Naive thymus-derived CD8-positive, alpha-beta T cell (primary cell): ENCODE results near the gene GALNS. TPM values are rescaled to one million over a fixed set of nuclear protein-coding genes. Genes with fewer than 3 reads are reported as not detected.

Experiments used
- ATAC-seq, 2 donors: fragments of 150-1000 bp; cut with Tn5 transposase in 1 of 2; sonication (Bioruptor Pico), chemical (Tn5 transposase) in 1 of 2; 1 replicate in 1 of 2; 2 replicates in 1 of 2; pipeline ENCODE4 v1.10.0; 2021; ENCODE audit warnings: mild to moderate bottlenecking in 2 of 2, moderate library complexity in 2 of 2
- POLR2A ChIA-PET: fragments of 350-600 bp; sonication (Branson Sonifier 250); formaldehyde crosslinking; loops from one replicate; lab custom pipeline; 2021; ENCODE audit warnings: antibody characterized with exemption; lab: Charles Lee
- DNase-seq, 10 donors: peaks; one replicate each; pipeline versions ENCODE4 v3.0.0 to v3.0.0-alpha.2; 2020 to 2022
- H3K27ac Mint-ChIP-seq, 10 donors: one replicate each; pipeline ENCODE4 v1.8.0; 2020 to 2022; ENCODE audit warnings: mild to moderate bottlenecking in 10 of 10, mixed read lengths in 10 of 10, moderate library complexity in 4 of 10, inconsistent platforms in 1 of 10
- H3K27me3 Mint-ChIP-seq, 5 donors: one replicate each; pipeline ENCODE4 v1.8.0; 2021 to 2022; ENCODE audit warnings: mixed read lengths in 5 of 5
- H3K36me3 Mint-ChIP-seq, 3 donors: one replicate each; pipeline ENCODE4 v1.8.0; 2020 to 2022; ENCODE audit warnings: mixed read lengths in 3 of 3, mild to moderate bottlenecking in 2 of 3, inconsistent platforms in 1 of 3
- H3K4me1 Mint-ChIP-seq, 4 donors: one replicate each; pipeline ENCODE4 v1.8.0; 2021 to 2022; ENCODE audit warnings: mixed read lengths in 4 of 4
- H3K4me3 Mint-ChIP-seq, 10 donors: one replicate each; pipeline ENCODE4 v1.8.0; 2020 to 2022; ENCODE audit warnings: mild to moderate bottlenecking in 10 of 10, mixed read lengths in 10 of 10, moderate library complexity in 6 of 10, inconsistent platforms in 1 of 10
- H3K9me3 Mint-ChIP-seq, 9 donors: one replicate each; pipeline ENCODE4 v1.8.0; 2020 to 2022; ENCODE audit warnings: mixed read lengths in 9 of 9, mild to moderate bottlenecking in 3 of 9, inconsistent platforms in 1 of 9, moderate library complexity in 1 of 9
- polyA plus RNA-seq, 3 donors: library from polyadenylated mRNA; unstranded; fragments of 300-500 nt; fragmentation: Illumina TruSeq; gene quantifications; one replicate each; pipeline ENCODE4 v1.2.3, GENCODE V29; 2021
- total RNA-seq, 8 experiments: library from RNA in 2 of 8; stranded (reverse) in 2 of 8; gene quantifications; one replicate each; pipeline ENCODE4 v1.2.3 and lab custom pipeline; 2021 to 2026

Gene GALNS
- total and polyA plus RNA-seq, 5 experiments from 2014 or later: 7.8 to 53.5 (median 11.9) TPM

DNA sequence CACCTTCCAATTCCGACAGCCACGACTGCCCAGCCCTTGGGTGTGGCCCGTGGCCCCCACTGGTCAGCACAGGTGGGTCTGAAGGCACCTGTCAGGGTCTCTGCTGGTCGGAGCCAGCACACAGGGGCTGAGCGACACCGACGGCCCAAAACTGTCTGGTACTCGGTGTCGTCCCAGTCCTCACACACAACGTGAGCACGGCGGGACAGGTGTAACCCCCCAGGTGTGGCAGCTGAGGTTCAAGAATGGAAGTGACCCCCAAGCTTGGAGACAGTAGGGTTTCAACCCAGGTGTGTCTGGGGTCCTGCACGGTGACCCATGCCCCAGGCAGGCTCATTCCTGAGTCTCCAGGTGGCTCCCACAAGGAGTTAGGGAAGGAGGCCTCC, 1.0 kb downstream of the GALNS start:
- POLR2A ChIA-PET: interaction anchor here (0.7 to 3.2 kb wide), 3 partner anchors 43 to 315 kb away, joined by 4 to 59 read pairs (median 5); partner anchors contain the start of genes APRT and CDH15
- peaks cover 22 to 48% (median 33%) of the 10 kb centered on the region in 4 donors for H3K4me1 Mint-ChIP-seq
- no peaks in the 10 kb centered on the region for H3K27me3 Mint-ChIP-seq
- H3K4me3 Mint-ChIP-seq: peak overlapping the region; percentile 55 to 96 (median 78)
- peaks cover 0 to 25% (median 0%) of the 10 kb centered on the region in 3 donors for H3K36me3 Mint-ChIP-seq
- peak overlapping the region; percentile 47 to 85 (median 79) for H3K27ac Mint-ChIP-seq
- no peaks in the 10 kb centered on the region for H3K9me3 Mint-ChIP-seq
- peak in 1 of 10 donors; percentile 2 for DNase-seq
- no peak for ATAC-seq

DNA sequence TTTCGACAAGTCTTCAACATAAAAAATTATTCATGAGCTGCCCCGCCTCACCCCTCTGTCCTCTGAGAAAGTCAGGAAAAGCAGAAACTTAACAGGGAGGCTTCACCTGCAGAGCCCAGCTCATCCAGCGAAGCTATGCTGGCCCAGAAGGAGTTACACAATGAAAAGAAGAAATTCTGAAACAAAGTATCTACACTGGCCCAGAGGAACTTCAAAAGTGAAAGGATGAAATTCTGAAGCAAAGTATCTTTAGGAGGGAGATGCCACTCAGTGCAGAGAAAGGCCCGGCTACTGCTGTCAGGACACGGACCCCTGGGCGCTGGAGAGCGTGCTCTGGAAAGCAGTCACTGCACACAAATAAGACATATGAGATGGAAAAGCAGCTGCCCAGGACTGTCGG, 1.6 kb downstream of the GALNS start:
- H3K27me3 Mint-ChIP-seq: no peaks in the 10 kb centered on the region
- peak overlapping the region; percentile 24 to 91 (median 84) for H3K27ac Mint-ChIP-seq
- H3K9me3 Mint-ChIP-seq: no peaks in the 10 kb centered on the region
- H3K4me3 Mint-ChIP-seq: peak overlapping the region; percentile 55 to 96 (median 80)
- POLR2A ChIA-PET: interaction anchor here (0.7 kb wide), 1 partner anchor 43 kb away, joined by 4 read pairs; the partner anchor contains the start of gene APRT
- DNase-seq (peak in 1 of 10 donors; percentile 7), ATAC-seq (no peak)
- H3K36me3 Mint-ChIP-seq: peaks cover 0 to 20% (median 0%) of the 10 kb centered on the region in 3 donors
- H3K4me1 Mint-ChIP-seq: peaks cover 22 to 48% (median 33%) of the 10 kb centered on the region in 4 donors

DNA sequence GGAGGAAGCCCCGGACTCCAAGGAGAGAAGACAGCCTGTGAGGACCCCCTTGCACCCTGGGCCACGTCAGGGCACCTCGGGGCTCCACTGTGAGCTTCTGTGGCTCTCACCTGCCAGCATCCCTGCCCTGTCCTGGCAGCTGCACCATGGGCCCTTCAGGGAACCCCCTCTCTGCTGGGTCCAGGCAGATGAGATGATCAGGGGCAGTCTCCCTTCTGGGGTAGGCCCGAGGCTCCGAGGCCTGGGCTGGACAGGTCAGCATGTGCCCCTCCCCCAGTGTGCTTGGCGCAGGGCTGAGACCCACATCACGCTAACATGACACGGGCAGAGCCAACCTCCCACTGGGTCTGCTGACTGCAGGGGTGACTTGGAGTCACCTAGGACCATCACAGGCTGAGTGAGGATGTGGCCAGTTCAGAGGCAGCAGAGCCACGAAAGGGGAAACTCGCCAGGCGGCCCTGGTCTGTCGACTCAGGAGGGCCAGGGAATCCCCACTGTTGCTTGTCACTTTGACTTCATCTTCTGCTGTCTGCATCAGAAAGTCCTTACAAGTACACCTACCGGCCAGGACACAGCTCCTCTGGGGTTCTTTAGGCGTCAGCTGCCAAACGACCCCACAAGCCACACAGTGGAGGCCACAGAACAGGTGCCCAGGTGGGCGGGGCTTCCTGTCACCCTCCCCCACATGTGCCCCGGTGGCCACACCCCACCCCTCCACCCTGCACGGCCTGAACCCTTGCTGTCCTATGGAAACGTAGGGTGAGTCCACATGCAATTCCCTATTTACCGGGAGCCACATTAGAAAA, 2.2 kb downstream of the GALNS start:
- Mint-ChIP-seq H3K4me1 (peaks cover 22 to 48% (median 33%) of the 10 kb centered on the region in 4 donors), H3K27me3 (no peaks in the 10 kb centered on the region), H3K36me3 (peaks cover 0 to 13% (median 0%) of the 10 kb centered on the region in 3 donors), H3K9me3 (no peaks in the 10 kb centered on the region), H3K27ac (peak overlapping the region in 9 of 10 donors; percentile 56 to 91 (median 84)), H3K4me3 (peak overlapping the region; percentile 55 to 96 (median 80))
- POLR2A ChIA-PET: interaction anchor here (0.7 to 1.5 kb wide), 4 partner anchors 41 to 61 kb away, joined by 3 to 4 read pairs (median 4); partner anchors contain the start of gene APRT
- DNase-seq: peak in 8 of 10 donors; percentile 15 to 43 (median 23)
- peak in 1 of 2 donors; percentile 24 for ATAC-seq

DNA sequence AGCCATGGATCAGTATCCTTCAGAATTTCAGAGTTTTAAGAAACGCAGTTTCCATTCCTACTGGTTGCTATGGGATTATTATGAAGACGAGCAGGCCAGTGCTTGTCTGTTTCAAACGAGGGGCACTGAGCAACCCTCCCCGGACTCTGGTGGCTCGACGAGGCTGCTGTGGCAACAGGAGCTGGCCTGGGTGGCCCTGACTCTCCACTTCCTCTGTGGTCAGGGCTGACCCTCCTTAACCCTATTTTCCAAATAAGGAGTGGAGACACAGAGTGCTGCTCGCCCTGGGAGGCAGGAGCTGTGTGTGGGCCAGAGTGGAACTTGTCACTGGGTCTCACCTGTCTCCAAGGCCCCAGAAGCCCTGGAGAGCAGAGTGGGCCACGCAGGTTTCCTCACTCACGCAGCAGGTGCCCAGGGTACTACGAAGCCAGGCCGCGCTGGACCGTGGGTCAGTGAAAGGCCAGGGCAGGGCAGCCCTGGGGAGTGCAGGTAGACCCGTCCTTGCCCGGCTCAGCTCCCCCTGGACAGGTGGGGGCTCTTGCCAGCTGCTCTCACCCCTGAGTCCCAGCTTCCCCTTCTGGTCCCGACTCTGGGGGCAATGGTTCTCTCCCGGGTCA, 3.3 kb downstream of the GALNS start:
- POLR2A ChIA-PET: interaction anchor here (0.6 to 1.8 kb wide), 5 partner anchors 40 to 314 kb away, joined by 3 to 4 read pairs (median 3); partner anchors contain the start of gene APRT
- Mint-ChIP-seq H3K27me3 (no peaks in the 10 kb centered on the region), H3K4me1 (peaks cover 19 to 37% (median 28%) of the 10 kb centered on the region in 4 donors), H3K27ac (peak overlapping the region in 5 of 10 donors; percentile 48 to 84 (median 56)), H3K36me3 (peaks cover 0 to 3% (median 0%) of the 10 kb centered on the region in 3 donors), H3K9me3 (no peaks in the 10 kb centered on the region), H3K4me3 (no peak overlapping the region)
- ATAC-seq (no peak), DNase-seq (no peak)

DNA sequence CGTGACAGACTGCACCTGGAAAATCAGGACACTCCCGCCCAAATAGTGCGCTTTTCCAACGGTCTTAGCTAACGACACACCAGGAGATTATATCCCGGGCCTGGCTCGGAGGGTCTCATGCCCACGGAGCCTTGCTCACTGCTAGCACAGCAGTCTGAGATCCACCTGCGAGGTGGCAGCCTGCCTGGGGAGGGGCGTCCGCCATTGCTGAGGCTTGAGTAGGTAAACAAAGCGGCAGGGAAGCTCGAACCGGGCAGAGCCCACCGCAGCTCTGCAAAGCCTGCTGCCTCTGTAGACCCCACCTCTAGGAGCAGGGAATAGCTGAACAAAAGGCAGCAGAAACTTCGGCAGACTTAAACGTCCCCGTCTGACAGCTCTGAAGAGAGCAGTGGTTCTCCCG, 5.1 kb downstream of the GALNS start:
- no peaks in the 10 kb centered on the region for H3K36me3 Mint-ChIP-seq
- no peak for ATAC-seq
- POLR2A ChIA-PET: no interaction called here
- peaks cover 10 to 27% (median 18%) of the 10 kb centered on the region in 4 donors for H3K4me1 Mint-ChIP-seq
- H3K27me3 Mint-ChIP-seq: no peaks in the 10 kb centered on the region
- no peak for DNase-seq
- no peak overlapping the region for H3K4me3 Mint-ChIP-seq
- H3K9me3 Mint-ChIP-seq: no peaks in the 10 kb centered on the region
- peak overlapping the region in 1 of 10 donors; percentile 12 for H3K27ac Mint-ChIP-seq

DNA sequence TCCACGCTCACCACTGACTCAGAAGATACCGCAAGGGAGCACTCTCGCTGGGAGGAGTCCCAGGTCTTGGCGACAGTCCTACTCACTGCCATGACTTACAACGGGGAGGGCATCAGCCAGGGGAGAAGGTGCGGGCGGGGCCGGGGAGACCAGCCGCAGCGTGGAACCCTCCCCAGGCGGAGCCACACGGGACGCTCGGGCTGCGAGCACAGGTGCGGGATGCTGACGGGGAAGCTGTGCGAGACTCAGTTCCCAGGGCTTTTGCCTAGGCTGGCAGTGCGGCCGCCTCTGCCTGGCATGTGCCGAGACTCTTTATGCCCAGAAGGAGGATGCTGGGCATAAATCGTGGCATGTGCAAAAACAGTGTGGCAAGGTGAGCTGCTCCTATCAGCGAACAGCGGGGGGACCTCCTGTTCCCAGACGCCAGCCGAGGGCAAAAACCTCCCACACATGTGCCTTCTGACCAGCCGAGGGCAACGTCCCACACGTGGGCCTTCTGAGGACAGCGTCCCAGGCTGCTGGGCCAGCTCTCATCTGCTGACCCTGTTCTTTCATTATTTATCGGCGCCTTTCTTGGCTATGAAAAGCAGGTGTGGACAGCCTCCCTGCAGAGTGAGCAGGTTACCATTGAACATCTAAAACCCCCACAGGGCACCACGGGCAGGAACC, 6.1 kb downstream of the GALNS start:
- DNase-seq (no peak), ATAC-seq (no peak)
- no peaks in the 10 kb centered on the region for H3K9me3 Mint-ChIP-seq
- peak overlapping the region in 1 of 10 donors; percentile 84 for H3K27ac Mint-ChIP-seq
- peaks cover 9 to 23% (median 14%) of the 10 kb centered on the region in 4 donors for H3K4me1 Mint-ChIP-seq
- no peaks in the 10 kb centered on the region for H3K27me3 Mint-ChIP-seq
- POLR2A ChIA-PET: no interaction called here
- H3K36me3 Mint-ChIP-seq: no peaks in the 10 kb centered on the region
- no peak overlapping the region for H3K4me3 Mint-ChIP-seq

DNA sequence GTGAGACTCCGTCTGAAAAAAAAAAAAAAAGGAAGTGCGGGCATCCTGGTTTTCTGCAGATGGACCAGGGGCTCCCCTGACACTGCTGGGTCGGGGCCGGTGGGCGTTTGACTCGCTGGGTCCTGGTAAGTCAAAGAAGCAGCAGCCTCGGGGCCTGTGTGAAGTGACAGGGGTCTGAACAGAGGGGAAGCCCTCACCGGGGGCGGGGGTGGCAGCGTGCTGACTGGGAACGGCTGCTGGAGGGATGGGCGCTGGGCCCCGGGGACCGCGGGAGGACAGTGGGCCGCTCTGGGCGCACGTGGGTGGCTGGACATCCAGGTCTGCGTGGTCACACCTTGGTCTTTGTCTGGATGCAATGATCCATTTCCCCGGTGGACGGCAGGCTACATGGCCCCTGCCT, 8.2 kb downstream of the GALNS start:
- Mint-ChIP-seq H3K27me3 (no peaks in the 10 kb centered on the region), H3K36me3 (peaks cover 0 to 3% (median 0%) of the 10 kb centered on the region in 3 donors), H3K4me3 (no peak overlapping the region), H3K27ac (no peak overlapping the region), H3K9me3 (no peaks in the 10 kb centered on the region), H3K4me1 (peaks cover 0 to 10% (median 4%) of the 10 kb centered on the region in 4 donors)
- POLR2A ChIA-PET: no interaction called here
- ATAC-seq: no peak
- no peak for DNase-seq

DNA sequence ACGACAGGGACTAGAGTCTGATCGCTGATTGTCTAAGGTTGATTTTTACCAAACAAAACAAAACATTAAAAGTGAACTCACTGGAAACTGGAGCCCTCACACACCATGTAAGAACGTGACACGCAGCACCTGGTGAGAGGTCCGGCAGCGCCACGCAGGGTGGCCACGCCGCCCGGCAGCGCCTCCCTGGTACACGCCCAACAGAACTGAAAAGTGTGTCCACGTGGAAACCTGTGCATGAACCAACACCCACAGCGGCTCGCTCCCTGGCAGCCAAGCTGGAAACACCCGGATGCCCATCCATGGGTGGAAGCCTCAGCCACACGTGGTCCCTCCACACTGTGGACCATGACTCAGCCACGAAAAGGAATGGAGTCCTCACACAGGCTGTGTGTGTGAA, 9.1 kb downstream of the GALNS start:
- Mint-ChIP-seq H3K4me1 (peaks cover 0 to 10% (median 4%) of the 10 kb centered on the region in 4 donors), H3K27me3 (no peaks in the 10 kb centered on the region), H3K4me3 (peak overlapping the region in 1 of 10 donors; percentile 24), H3K9me3 (no peaks in the 10 kb centered on the region), H3K27ac (no peak overlapping the region), H3K36me3 (peaks cover 0 to 3% (median 0%) of the 10 kb centered on the region in 3 donors)
- ATAC-seq (no peak), DNase-seq (no peak)
- POLR2A ChIA-PET: interaction anchor here (1.6 kb wide), 1 partner anchor 10 kb away, joined by 6 read pairs; the partner anchor contains the start of genes GALNS and TRAPPC2L

DNA sequence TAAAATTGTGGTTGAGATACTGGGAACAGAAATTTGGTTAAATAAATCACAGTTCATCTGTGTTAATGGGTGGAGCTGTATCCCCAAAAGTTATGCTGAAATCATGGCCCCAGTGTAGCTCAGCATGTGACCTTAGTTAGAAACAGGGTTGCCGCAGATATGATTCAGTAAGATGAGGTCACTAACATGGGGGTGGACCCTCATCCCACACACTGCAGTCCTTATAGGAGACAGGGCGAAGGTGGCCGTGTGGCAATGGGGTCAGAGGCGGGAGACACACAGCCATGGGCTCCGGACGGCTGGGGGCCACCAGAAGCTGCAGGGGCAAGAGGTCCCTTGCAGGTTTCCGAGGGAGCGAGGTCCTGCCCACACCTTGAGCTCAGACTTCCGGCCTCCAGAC, 10.7 kb downstream of the GALNS start:
- H3K4me1 Mint-ChIP-seq: peaks cover 0 to 4% (median 0%) of the 10 kb centered on the region in 4 donors
- H3K4me3 Mint-ChIP-seq: no peak overlapping the region
- peaks cover 0 to 3% (median 0%) of the 10 kb centered on the region in 3 donors for H3K36me3 Mint-ChIP-seq
- H3K9me3 Mint-ChIP-seq: no peaks in the 10 kb centered on the region
- POLR2A ChIA-PET: interaction anchor here (0.7 to 1.6 kb wide), 2 partner anchors 11 to 27 kb away, joined by 6 to 8 read pairs; partner anchors contain the start of genes GALNS and TRAPPC2L
- no peak overlapping the region for H3K27ac Mint-ChIP-seq
- H3K27me3 Mint-ChIP-seq: no peaks in the 10 kb centered on the region
- ATAC-seq (no peak), DNase-seq (no peak)

DNA sequence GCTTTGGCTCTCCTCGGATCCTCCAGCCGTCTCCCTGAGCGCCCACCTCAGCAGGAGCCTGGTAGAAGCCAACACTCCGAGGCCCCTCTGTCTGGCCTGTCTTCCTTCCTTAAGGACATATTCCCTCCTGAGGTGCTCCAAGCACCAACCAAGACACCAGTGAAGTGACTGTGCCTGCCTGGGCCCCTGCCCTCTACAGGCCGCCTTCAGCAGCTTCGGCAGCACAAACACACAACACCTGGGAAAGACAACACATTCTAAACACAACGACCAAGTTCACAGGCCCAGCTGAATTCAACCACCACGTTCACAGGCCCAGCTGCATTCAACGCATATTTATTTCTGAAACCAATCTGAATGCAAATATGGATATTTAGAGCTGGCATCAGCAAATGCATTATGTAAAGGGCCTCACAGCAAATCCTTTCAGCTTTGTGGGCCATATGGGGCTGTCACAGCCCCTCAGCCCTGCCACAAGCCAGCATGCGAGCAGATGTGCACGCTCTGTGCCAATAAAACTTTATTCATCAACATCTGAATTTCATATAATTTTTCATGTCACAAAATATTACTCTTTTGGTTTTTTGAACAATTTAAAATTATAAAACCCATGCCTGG, 12.2 kb downstream of the GALNS start:
- no peaks in the 10 kb centered on the region for H3K9me3 Mint-ChIP-seq
- H3K27ac Mint-ChIP-seq: no peak overlapping the region
- POLR2A ChIA-PET: no interaction called here
- H3K4me1 Mint-ChIP-seq: peaks cover 0 to 4% (median 0%) of the 10 kb centered on the region in 4 donors
- no peak overlapping the region for H3K4me3 Mint-ChIP-seq
- no peak for DNase-seq
- H3K36me3 Mint-ChIP-seq: peaks cover 0 to 8% (median 4%) of the 10 kb centered on the region in 3 donors
- H3K27me3 Mint-ChIP-seq: no peaks in the 10 kb centered on the region
- ATAC-seq: no peak

DNA sequence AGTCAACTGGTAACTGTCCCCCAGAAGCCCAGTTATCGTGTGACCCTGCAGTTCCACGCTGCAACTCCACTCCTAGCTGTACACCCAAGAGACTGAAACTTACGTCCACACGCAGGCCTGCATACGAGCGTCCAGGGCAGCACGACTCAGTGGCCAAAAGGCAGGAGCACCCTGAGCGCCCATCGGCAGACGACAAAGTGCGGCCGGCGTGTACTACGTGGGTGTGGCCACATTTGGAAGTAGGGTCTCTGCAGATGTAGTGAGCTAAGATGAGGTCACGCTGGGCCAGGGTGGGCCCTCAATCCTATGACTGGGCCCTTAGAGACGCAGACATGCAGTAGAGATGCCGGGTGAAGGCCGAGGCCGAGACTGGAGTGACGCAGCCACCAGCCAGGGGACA, 13.5 kb downstream of the GALNS start:
- H3K27ac Mint-ChIP-seq: no peak overlapping the region
- POLR2A ChIA-PET: no interaction called here
- H3K4me1 Mint-ChIP-seq: peaks cover 0 to 4% (median 0%) of the 10 kb centered on the region in 4 donors
- DNase-seq (no peak), ATAC-seq (no peak)
- no peaks in the 10 kb centered on the region for H3K27me3 Mint-ChIP-seq
- peaks cover 0 to 8% (median 4%) of the 10 kb centered on the region in 3 donors for H3K36me3 Mint-ChIP-seq
- H3K9me3 Mint-ChIP-seq: no peaks in the 10 kb centered on the region
- H3K4me3 Mint-ChIP-seq: no peak overlapping the region

DNA sequence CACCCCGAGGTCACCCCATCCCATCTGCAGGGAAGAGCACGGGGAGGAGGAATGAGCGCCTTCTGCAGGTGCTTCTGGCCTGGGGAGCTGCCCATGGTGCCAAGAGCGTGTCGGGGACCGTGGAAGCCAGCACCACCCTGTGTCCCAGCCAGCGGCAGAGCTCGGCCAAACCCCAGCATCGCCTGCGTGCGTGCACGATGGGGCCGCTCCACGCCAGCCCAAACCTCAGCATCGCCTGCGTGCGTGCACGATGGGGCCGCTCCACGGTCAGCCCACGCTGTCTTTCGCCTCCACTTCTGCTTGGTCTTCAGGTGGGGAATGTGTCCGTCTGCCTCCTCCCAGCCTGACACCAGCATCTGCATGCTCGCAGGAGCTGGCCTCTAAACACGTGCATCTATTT, 13.9 kb downstream of the GALNS start:
- DNase-seq: no peak
- no peak overlapping the region for H3K4me3 Mint-ChIP-seq
- POLR2A ChIA-PET: no interaction called here
- H3K4me1 Mint-ChIP-seq: peaks cover 0 to 2% (median 0%) of the 10 kb centered on the region in 4 donors
- H3K27ac Mint-ChIP-seq: no peak overlapping the region
- no peaks in the 10 kb centered on the region for H3K9me3 Mint-ChIP-seq
- H3K27me3 Mint-ChIP-seq: no peaks in the 10 kb centered on the region
- H3K36me3 Mint-ChIP-seq: peaks cover 0 to 8% (median 4%) of the 10 kb centered on the region in 3 donors
- no peak for ATAC-seq
